ENCODE measurements around the gene NKG7.
A peak's percentile ranks its signal among the peaks of the same experiment; 100 is the strongest.

Gene NKG7

DNA sequence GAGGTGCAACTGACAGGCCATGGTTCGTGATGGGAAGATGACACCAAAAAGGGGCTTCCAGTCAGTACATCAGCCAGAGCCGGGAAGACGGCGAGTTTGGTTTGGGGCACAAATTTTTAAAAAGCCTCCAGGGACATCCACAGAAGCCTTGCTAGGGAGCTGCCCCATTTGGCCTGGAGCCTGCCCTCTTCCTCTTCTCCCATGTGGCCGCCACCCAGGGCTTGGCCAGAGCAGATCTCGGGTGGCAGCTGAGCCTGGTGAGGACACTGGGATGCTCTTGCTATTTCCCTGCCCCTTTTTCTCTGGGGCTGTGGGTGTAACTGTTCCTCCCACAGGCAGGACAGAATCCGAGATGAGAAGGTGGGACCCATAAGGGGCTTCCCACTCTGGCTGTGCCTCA, 14.5 kb downstream of the NKG7 start:
- no peak for DNase-seq

DNA sequence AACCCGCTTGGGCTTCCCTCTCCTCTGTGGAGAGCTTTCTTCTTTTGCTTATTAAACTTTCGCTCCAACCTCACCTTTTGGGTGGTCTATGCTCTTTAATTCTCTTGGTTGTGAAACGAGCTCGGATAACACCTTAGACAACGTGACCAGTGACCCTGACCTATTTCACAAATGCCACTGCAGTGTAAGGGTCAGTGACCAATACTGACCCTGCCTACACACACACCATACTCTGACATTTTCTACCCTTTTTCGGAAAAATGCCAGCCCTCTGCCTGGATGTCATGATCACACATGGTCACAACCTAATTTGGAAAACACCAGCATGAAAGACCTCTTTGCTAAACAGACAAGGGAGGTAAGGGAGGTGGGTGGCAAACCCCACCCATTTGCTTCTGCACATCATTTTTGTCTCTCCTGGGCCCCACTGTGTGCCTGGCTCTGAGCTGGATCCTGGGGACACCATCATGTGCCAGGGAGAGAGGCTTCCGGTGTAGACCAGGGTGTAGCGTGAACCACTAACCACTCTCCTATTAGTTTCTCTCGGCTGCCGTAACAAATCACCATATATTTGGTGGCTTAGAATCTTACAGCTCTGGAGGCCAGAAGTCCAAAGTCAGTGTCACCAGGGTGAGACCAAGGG, 16.2 kb downstream of the NKG7 start:
- DNase-seq: no peak

DNA sequence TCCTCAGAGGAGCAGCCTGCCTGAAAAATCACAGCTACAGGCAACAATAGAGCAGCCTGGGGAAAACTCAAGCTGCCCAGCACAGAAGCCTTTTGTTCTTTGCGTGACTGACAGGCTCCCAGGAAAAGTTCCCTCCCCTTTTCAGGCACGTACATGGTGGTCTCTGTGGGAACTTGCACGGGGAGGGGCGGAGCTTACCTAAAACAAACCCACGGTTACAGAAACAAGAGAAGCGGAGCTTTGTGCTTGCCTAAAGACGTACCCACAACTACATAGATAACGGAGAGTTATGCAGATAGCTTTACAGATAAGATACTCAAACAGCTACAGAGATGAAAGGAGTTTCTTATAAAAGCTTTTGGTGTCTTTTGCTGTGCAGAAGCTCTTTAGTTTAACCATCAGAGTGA, 17.7 kb downstream of the NKG7 start:
- no peak for DNase-seq

- no peak for DNase-seq
Observed at GRCh38 chr19:51354103-51354741, 18.2 kb downstream of the NKG7 start.

GRCh38 chr19:51352783-51353360, 19.6 kb downstream of the NKG7 start:
- no peak for DNase-seq

DNA sequence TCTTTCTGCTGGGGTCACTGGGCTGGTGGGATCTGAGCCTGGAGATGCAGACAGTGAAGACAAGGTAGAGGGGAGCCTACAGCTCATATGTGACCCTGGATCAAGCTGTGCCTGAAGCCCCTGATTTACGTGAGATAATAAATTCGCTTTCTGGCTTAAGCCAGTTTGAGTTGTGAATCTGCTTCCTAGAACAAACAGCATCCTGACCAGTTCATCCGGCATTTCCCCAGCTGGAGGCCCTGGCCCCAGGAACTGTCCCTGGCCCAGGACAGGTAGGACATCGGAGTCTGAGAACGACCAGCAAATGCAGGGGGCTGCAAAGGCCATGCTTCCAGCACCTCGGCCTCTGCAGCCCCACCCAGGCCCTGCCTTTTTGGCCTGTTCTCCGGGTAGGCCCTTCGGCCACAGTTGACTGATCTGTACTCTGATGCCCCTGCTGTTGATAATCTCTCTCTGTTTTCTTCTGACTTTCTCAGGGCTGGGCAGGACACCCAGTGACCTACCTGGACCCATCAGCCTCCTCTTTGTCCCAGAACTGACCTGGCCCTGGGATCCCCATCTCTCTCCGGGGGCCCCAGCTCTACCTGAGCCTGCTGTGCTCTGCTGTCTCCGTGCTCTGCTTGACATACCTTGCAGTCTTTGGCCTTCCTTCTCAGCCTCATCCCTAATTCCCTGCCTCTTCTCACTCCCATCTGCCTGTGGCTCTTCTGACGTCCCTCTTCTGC, 21.0 kb downstream of the NKG7 start:
- no peak for DNase-seq

- DNase-seq: no peak
Observed at GRCh38 chr19:51347209-51347928, 25.1 kb downstream of the NKG7 start.

- DNase-seq: no peak
Observed at GRCh38 chr19:51346742-51347141, 25.7 kb downstream of the NKG7 start.

GRCh38 chr19:51345076-51345620, 27.3 kb downstream of the NKG7 start:
- DNase-seq: no peak

DNA sequence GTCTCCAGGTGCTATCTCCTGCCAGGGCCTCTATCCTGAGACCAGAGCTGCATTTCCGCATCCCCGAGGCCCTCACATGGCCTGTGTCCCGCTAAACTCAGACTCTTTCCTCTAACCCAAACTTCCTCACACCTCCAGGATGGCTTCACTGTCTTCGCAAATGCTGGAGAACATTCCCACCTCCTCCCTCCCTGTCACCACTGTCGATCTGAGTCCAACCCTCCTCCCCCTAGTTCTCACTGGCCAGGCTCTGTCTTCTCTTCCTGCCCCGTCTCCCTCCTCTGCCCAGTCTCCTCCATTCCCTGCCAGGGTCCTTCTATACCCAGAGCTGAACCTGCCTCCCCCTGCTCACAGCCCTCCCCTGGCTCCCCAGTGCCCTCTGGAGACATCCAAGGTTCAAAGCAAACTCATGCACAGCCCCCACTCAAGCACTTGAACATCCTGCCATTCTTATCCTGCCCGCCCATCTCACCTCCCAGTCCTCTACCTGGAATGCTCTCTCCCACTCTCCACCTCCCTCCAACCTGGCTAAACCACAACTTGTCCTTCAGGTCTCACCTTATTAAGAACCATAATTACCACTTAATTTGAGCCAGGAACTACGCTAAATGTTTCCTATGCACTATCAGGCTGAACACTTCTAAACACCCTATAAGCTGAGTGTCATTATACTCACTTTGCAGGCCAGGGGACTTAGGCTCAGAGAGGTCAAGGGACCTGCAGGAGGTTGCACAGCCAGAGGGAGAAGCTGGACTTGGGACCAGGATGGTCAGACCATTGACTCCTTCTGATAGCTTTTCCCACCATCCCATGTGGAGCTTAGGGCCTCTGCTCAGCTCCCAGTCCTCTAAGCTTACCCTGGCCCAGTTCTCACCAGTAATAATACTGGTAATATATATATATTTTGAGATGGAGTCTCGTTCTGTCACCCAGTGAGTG, 29.6 kb downstream of the NKG7 start:
- no peak for DNase-seq

DNA sequence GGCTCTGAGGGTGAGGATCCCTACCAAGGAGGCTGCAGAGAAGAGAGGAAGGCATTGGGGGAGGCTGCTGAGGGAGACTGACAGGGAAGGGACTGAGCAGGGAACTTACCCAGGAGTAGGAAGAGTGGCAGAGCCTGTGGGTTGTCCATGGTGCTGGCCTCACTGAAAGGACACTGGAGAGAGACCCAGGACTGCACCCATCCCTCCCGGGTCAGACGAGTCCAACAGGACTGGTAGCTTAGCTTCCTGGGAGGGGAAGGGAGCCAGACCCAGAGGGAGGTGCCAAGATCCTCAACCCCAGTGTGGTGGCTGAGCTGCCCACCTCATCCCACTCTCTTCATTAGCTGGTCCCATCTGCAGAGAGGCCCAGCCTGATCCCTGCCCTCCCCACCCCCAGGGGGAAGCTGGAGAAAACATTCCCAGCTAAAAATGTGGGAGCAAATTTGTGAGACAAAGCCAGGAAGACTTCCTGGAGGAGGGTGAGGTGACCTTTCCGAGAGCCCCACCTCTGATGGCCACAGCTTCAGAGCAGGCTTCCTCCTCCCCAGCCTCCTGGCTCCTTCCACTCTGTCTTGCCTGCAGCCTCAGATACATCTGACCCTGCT, 30.4 kb downstream of the NKG7 start, which contains the start of gene VSIG10L:
VSIG10L (minus strand) TSS at position 164 of the 605 bp plus-strand sequence; CDS start at position 149, 15 bp downstream.
- no peak for DNase-seq

DNA sequence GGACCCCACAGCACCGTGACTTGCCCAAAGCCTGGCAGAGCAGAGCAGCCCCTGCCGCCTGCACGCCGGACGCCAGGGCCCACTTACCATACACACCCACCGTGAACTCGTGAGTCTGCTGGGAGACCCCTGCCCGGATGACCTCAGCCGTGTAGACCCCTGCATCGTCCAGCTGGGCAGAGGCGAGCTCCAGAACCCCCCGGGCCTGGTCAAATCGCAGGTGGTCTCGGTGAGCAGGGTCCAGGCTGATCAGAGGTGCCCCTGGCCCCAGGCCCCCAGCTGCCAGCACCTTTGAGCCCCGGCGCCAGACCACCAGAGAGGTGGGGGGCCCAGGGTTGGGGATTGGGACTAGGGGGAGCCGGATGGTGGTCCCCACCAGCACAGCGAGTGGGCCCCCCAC, 31.4 kb downstream of the NKG7 start:
- DNase-seq: no peak

GRCh38 chr19:51339687-51340656, 32.5 kb downstream of the NKG7 start:
- peak; percentile 96 for DNase-seq

DNA sequence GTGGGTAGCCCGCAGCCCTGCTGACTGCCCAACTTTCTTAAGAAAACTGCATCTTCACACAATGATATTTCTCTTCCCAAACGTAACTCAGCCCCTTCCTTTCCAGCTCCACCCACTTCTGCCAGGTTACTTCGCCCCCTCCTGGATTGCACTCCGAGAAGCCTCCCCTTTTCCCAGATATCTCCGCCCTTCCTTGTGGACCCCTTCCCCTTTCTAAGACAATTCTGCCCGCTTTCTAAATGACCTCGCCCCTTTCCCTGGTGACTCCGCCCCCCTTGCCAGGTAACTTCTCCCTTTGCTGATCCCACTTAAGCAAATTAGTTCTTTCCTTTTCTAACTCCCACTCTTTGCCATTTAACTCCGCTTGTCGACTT, 33.2 kb downstream of the NKG7 start:
- DNase-seq: no peak

GRCh38 chr19:51338563-51339312, 33.7 kb downstream of the NKG7 start:
- peak; percentile 71 for DNase-seq

GRCh38 chr19:51337861-51338562, 34.4 kb downstream of the NKG7 start:
- no peak for DNase-seq

- no peak for DNase-seq
Observed at GRCh38 chr19:51337141-51337860, 35.2 kb downstream of the NKG7 start.

Measured in MV-4-11 (cell line).